GM12801 (cell line): ENCODE measurements around the gene LNX1.

ENCODE experiments used
- CTCF ChIP-seq: IDR thresholded peaks from one replicate; pipeline ENCODE4 v1.5.1; 2011; ENCODE audit warnings: control low read depth; ENCODE audit not compliant: insufficient read length; ENCODE audit errors: extremely low read depth

LNX1 gene

GRCh38 chr4:53432528-53433424 is 158.5 kb downstream of the LNX1 start:
- TF ChIP-seq CTCF: no peak

- TF ChIP-seq CTCF: no peak
Observed at GRCh38 chr4:53431052-53431451, 160.2 kb downstream of the LNX1 start.

GRCh38 chr4:53427366-53427765 is 163.9 kb downstream of the LNX1 start:
- TF ChIP-seq CTCF: no peak

GRCh38 chr4:53424280-53424679 is 167.0 kb downstream of the LNX1 start:
- no peak for TF ChIP-seq CTCF

GRCh38 chr4:53422367-53422766 is 168.9 kb downstream of the LNX1 start:
- no peak for TF ChIP-seq CTCF

GRCh38 chr4:53421791-53422190 is 169.5 kb downstream of the LNX1 start:
- no peak for TF ChIP-seq CTCF

- TF ChIP-seq CTCF: no peak
Observed at GRCh38 chr4:53419208-53419607, 172.1 kb downstream of the LNX1 start.
